Stimulated activated CD4-positive, alpha-beta T cell treated with anti-CD3 and anti-CD28 coated beads, TNF-alpha, amount 100 ng/mL, for 4 hours (primary cell): ENCODE results near the gene MGAT4D.
A peak's percentile ranks its signal among the peaks of the same experiment; 100 is the strongest.
"Not testable (repeated sequence)": the region's sequence is repeated elsewhere in the genome, so short reads cannot be mapped to it uniquely, and the experiment has no call there.

Experiments
- DNase-seq, 3 experiments: peaks; one replicate each; pipeline ENCODE4 v3.0.0-alpha.2; 2020; ENCODE audit warnings: low read depth in 3 of 3

MGAT4D gene

DNA sequence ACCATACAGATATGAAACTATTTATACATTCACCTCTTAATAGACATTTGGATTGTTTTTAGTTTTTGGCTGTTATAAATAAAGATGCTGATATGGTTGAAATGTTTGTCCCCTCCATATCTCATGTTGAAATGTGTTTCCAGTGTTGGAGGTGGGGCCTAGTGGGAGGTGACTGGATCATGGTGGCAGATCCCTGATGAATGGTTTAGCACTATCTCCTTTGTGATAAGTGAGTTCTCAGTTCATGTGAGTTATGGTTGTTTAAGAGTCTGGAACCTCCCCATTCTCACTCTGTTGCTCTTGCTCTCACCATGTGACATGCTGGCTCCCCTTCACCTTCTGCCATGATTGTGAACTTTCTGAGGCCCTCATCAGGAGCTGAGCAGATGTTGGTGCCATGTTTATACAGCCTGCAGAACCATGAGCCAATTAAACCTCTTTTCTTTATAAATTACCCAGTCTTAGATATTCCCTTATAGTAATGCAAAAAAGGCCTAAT lies 58.4 kb downstream of the MGAT4D start:
- DNase-seq, result no peak

DNA sequence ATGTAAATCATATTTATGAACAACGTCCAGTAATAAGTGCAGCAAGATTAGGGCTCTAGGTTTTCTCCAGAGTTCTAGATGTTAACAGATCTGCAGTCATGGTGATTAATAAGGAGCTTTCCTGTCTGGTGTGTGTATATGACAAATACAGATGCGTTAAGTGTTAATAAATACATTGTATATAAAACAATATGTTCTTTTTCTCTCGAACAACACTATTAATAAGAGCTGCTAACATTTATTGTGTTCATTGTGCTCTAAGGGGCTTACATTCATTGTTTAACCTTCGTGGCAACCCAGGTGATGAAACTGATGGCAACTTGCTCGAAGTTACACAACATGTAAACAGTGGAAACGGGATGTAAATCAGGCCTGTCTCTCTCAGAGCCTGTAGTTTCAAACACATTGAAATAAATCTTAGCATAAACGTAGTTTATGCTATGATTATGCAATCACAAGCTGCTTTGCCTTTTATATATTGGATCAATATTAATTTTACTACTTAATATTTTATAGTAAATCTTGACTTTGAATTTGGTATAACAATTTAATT lies 70.1 kb downstream of the MGAT4D start:
- no peak for DNase-seq

DNA sequence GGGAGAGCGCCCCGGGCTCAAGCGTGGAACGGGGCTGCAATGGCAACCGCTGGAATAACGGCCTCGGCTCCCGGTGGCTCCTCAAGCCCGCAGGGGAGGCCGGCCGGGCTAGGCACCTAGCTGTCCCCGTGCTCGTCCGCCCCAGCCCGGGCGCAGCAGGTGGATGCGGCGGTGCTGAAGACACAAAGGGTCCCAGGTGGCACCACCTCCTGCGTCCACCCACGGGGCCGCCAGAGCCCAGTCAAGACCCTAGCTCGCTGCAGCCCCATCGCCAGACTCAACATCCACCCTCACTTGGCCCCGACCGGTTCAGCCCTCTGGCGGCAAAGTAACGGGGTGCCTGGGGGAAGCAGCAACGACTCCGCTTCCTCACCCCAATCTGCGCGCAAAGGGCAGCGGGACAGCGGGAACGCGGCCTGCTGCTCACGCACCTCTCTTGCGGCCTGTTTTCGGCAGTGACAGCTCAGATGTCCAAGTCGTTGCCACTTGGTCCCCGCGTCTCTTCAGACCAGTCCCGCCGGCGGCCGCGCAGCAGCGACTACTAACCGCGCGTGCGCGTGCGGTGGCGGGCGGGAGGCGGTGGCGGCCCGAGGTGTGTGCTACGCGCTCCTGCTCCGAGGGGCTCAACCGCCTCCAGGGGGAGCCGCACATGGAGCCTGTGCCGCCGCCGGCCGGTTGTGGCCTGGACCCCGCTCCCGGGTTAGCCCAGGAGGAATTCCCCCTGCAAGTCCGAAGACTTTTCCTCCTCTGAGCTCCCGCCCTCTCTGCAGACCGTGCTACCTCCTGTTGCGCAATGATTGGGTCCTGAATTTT lies 70.8 kb downstream of the MGAT4D start, which contains the start of gene CLGN:
TSS of gene CLGN (minus strand) at position 543 of the 813 bp plus-strand sequence. CDS start 14,570 bp downstream, outside the sequence.
- peak in 2 of 3 experiments; percentile 15 to 25 for DNase-seq

DNA sequence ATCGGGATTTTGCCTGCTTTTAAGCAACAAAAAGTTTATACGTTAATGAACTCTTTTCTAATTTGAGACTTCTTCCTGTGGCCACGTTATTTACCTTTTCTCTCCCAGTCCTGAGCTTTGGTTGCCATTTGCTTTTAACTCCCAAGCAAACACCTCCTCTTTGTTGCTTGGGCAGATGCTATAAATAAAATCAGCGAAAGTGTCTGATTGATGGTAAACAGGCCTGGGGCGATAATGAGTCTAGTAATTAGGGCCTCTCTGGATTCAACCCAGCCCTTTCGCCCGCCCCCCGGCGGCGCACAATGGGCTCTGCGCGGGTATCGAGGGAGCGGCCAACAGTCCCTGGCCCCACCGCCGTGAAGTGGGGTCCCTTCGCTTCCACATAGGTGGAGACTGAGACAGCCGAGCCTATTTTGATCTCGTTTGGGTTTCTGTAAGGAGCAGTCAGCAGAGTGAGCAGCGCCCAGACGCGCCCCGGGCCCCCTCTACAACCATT lies 71.4 kb downstream of the MGAT4D start:
- DNase-seq, result no peak

DNA sequence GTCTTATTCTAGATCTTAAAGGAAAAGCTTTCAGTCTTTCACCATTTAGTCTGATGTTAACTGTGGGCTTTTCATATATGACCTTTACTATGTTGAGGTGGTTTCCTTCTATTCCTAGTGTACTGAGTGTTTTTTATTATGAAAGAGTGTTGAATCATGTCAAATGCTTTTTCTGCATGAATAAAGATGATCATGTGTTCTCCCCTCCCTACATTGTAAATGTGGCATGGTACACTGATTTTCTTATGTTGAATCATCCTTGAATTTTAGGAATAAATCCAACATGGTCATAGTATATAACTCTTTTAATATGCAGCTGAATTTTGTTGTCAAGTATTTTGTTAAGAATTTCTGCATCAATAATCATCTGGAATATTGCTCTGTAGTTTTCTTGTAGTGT lies 75.0 kb downstream of the MGAT4D start:
- DNase-seq, result no peak

DNA sequence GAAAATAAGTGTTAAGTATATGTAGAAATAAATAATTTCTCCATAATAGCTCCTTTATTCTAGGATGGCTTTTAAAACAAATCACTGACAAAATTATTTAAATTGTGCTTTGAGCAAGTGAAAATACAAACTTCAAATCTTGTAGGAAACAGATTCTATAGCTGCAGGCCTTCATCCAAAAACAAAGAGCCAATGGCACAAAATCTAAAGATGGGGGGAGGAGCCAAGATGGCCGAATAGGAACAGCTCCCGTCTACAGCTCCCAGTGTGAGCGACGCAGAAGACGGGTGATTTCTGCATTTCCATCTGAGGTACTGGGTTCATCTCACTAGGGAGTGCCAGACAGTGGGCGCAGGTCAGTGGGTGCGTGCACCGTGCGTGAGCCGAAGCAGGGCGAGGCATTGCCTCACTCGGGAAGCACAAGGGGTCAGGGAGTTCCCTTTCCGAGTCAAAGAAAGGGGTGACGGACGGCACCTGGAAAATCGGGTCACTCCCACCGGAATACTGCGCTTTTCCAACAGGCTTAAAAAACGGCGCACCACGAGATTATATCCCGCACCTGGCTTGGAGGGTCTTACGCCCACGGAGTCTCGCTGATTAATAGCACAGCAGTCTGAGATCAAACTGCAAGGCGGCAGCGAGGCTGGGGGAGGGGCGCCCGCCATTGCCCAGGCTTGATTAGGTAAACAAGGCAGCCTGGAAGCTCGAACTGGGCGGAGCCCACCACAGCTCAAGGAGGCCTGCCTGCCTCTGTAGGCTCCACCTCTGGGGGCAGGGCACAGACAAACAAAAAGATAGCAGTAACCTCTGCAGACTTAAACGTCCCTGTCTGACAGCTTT lies 84.7 kb downstream of the MGAT4D start:
- not testable (repeated sequence) for DNase-seq

DNA sequence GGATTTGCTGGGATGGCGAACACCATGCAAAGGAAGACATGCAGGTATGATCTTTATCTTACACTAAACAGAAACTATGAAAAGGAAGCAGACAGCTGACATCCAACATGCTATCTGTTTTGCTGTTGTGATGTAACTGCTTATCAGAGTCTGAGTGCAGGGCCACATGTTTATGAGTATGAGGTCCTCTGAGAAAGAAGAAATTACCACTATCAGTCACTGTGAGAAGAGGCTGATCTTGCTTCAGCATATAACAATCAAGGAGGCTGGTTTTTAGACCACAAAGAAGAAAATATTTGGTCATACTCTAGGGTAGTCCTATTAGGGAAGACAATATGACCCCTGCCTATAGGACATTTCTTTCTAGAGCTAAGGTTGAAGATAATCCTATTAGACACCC lies 89.1 kb downstream of the MGAT4D start:
- no peak for DNase-seq

DNA sequence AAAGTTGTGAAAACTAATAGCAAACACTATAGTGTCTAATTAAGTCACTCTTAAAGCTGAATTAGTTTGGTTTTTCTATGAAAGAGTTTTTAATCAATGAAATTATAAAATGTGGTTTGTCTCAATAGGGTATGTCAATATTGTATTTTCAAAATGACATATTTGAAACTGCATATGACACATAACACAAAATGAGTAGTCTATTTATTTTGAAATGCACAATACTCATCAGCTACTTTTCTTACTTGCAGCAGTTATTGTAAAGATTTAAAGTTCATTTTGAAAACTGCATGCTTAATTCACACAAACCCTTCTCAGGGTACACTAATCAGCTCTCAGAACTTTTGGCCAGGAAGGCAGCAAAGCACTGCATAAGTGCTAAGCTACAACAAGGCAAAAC lies 91.8 kb downstream of the MGAT4D start:
- DNase-seq, result no peak

DNA sequence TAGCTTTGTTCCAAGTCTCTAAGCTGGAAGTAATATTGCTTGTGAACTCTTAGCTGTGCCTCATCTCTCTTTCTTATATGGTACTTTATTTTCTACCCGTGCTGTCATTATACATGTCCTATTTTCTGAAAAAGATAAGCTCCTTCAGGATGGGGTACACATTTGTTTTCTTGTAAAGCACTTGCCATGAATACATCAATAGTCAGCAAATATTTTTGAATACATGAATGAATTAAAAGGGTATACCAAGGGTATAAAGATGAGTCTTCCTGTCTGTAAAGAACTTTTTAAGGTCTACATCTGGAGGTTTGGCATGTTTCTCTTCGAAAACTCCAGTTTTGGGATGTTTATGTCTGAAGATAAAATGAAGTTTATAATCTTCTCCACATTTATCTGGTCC lies 98.0 kb downstream of the MGAT4D start:
- DNase-seq, result no peak

DNA sequence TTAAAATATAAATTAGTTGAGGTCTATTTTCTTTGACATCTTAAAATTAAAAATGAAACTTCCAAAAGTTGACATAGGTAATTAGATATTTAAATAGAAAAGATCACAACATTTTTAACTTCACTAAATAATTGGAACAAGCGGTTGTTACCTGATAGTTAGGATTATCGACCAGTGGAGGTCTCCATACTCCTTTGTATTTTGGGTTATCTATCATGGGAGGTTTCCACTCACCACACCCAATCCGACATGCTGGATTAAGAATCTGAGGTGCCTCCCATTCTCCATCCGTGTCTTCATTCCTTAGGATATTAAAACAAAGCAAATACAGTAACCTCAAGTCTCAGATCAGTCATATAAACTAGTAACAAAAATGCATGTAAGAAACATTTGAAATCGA lies 102.4 kb downstream of the MGAT4D start:
- DNase-seq, result no peak
